ENCODE data around the gene BCLAF3. TPM values are rescaled to one million over a fixed set of nuclear protein-coding genes. Genes with fewer than 3 reads are reported as not detected.

BCLAF3 gene
- total RNA-seq, 1 experiment from 2014 or later = 8.1 TPM

GRCh38 chrX:19981947-19982346 is 8.9 kb downstream of the BCLAF3 start (continued):
- TF ChIP-seq ERG (CRISPR knock-in tag; IDR thresholded peaks at IDR 0.05) (no peak), HMGA2 (CRISPR knock-in tag; IDR thresholded peaks at IDR 0.05) (no peak), ZNF512 (CRISPR knock-in tag; IDR thresholded peaks at IDR 0.05; ENCODE audit: borderline replicate concordance) (no peak), SMAD3 (CRISPR knock-in tag; IDR thresholded peaks at IDR 0.05; ENCODE audit: borderline replicate concordance) (no peak), E2F4 (CRISPR knock-in tag; IDR thresholded peaks at IDR 0.05; ENCODE audit: borderline replicate concordance, low read depth) (no peak), ATF6 (CRISPR knock-in tag; IDR thresholded peaks at IDR 0.05) (no peak), FOXP1 (CRISPR knock-in tag; IDR thresholded peaks at IDR 0.05; ENCODE audit: borderline replicate concordance) (no peak), TEAD4 (CRISPR knock-in tag; IDR thresholded peaks at IDR 0.05) (no peak), CREB1 (CRISPR knock-in tag; IDR thresholded peaks at IDR 0.05) (no peak), ZNF671 (CRISPR knock-in tag; IDR thresholded peaks at IDR 0.05) (no peak), ESRRA (CRISPR knock-in tag; IDR thresholded peaks at IDR 0.05; ENCODE audit: borderline replicate concordance) (no peak), ZNF423 (CRISPR knock-in tag; IDR thresholded peaks at IDR 0.05) (no peak)
- TF ChIP-seq, protein P1, sequence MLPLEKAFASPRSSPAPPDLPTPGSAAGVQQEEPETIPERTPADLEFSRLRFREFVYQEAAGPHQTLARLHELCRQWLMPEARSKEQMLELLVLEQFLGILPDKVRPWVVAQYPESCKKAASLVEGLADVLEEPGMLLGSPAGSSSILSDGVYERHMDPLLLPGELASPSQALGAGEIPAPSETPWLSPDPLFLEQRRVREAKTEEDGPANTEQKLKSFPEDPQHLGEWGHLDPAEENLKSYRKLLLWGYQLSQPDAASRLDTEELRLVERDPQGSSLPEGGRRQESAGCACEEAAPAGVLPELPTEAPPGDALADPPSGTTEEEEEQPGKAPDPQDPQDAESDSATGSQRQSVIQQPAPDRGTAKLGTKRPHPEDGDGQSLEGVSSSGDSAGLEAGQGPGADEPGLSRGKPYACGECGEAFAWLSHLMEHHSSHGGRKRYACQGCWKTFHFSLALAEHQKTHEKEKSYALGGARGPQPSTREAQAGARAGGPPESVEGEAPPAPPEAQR (CRISPR knock-in tag; IDR thresholded peaks at IDR 0.05) = no peak

GRCh38 chrX:19975845-19976244 is 15.0 kb downstream of the BCLAF3 start:
- ATAC-seq (no peak), DNase-seq (ENCODE audit: low spot score) (no peak)
- ChIA-PET POLR2A (no interaction called here), CTCF (no interaction called here)
- Mint-ChIP-seq H3K4me1 (peaks cover 9% of the 10 kb centered on the region), H3K36me3 (peaks cover 20% of the 10 kb centered on the region), H3K9me3 (peaks cover 19% of the 10 kb centered on the region), H3K27ac (0 out of 2 replicates have a peak overlapping the region, but pooled peaks have one; percentile 14), H3K4me3 (no peak overlapping the region), H3K27me3 (ENCODE audit: low read depth) (no peaks in the 10 kb centered on the region)
- no peak for TF ChIP-seq RORB (CRISPR knock-in tag; IDR thresholded peaks at IDR 0.05)
- no peak for TF ChIP-seq TEAD1 (CRISPR knock-in tag; IDR thresholded peaks at IDR 0.05)
- TF ChIP-seq ATF1 (CRISPR knock-in tag; IDR thresholded peaks at IDR 0.05) = no peak
- no peak for TF ChIP-seq ZNF138 (CRISPR knock-in tag; conservative IDR thresholded peaks at IDR 0.05)
- TF ChIP-seq, protein P2, sequence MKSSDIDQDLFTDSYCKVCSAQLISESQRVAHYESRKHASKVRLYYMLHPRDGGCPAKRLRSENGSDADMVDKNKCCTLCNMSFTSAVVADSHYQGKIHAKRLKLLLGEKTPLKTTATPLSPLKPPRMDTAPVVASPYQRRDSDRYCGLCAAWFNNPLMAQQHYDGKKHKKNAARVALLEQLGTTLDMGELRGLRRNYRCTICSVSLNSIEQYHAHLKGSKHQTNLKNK (CRISPR knock-in tag; IDR thresholded peaks at IDR 0.05) = no peak
- TF ChIP-seq MYBL2 (CRISPR knock-in tag; IDR thresholded peaks at IDR 0.05) = no peak
- no peak for TF ChIP-seq E2F5 (CRISPR knock-in tag; IDR thresholded peaks at IDR 0.05)
- TF ChIP-seq CDX4 (CRISPR knock-in tag; IDR thresholded peaks at IDR 0.05; ENCODE audit: borderline replicate concordance) = no peak
- no peak for TF ChIP-seq ZNF396 (CRISPR knock-in tag; IDR thresholded peaks at IDR 0.05; ENCODE audit: borderline replicate concordance)

Data from WTC11 (cell line).